ENCODE data around the gene CFL1.

CFL1 gene

DNA sequence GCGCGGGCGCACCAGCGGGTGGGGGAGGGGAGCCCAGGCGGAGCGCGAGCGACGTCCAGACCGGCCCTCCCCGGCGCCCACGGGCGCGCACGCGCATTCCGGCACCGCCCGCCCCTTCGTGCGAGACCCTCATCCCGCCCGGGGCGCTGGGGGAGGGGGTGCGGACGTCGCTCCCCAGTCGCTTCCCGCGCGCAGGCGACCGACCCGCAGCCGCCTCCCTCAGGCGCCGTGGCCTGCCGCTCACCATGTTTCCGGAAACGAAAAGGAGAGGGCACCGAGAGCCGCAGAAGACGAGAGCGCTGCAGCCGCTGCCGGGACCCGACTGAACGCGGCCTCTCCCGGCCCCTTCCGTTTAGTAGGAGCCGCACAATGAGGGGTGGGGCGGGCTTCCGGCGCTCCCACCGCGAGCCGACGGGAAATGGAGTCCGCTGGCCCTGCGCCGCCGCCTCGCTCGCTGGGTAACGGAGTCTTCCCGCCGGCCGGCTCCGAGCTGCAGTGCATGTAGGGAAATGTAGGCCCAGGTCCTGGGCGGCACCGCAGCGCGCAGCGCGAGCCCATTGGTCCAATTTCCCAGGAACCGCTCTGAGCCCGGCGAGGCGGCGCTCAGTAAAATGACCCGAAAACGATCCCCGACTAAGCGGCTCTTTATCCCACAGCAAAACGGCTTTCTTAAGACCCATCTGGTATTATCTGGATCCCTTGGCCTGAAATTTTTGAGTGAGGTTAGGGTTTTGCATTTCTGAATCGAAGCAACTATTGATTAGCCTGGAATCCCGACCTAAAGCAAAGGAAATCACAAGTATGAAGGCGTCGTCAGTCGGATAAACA lies at the start of gene CFL1:
CFL1 (minus strand) TSS at position 328 of the 828 bp plus-strand sequence; CDS start at position 247, 81 bp downstream.
- peak; percentile 97 to 98 for DNase-seq

DNA sequence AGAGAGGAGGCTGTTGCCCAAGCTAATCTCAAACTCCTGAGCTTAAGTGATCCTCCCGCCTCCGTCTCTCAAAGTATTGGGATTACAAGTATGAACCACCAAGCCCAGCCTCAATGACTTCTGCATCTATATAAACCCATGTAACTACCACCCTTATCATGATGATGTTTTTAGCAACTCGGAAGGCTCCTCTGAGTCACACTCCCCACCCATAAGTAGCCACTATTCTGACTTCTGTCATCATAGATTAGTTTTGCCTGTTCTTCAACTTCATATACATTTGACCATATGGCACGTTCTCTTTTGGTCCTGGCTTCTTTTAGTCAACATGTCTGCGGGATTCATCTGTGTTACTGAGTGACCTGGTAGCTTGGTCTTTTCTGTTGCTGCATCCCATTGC lies 48.6 kb upstream of the CFL1 start:
- no peak for DNase-seq

- no peak for DNase-seq
These were observed 45.7 kb upstream of the CFL1 start for GRCh38 chr11:65903715-65904114.

- DNase-seq, result no peak
These were observed 45.1 kb upstream of the CFL1 start for GRCh38 chr11:65903068-65903481.

- no peak for DNase-seq
These were observed 42.9 kb upstream of the CFL1 start for GRCh38 chr11:65900899-65901180.

GRCh38 chr11:65900125-65900898 lies 42.3 kb upstream of the CFL1 start, which contains the start of gene FOSL1:
TSS of gene FOSL1 (minus strand) at chr11:65900388. CDS start at chr11:65900339, 49 bp downstream.
- peak; percentile 34 to 69 for DNase-seq

DNA sequence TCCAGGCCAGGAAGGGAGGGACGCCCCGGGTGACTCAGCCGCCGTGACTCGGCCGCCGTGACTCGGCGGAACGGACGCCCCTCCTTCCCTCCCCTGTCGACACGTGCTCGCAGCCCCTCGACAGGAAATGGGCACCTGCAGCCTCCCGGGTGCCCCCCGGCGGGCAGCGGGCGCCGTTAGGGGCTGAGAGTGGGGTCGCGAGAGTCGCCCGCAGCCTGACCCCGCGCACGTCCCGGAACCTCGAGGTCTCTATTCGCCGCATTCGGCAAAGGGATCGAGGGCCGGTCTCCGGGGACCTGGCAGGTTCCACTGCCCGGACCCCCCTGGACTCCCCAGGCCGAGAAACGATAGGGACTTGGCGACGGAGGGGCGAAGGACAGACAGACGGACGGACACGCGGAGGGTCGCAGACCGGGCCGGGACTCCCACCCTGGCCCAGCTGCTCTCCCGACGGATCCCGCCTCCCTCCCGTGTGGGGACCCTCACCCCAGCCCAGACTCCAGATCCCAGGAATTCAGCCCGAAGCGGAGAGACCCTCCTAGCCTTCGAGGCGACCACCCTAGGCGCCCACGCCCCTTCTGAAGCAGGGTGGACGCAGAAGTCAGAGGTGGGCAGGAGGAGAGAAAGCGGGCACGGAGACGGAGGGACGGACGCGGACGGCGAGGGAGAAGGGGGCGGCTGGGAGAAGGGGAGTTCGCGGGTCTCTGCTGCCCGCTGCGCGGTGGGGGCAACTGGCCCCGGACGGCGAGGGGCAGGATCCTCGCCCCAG lies 41.6 kb upstream of the CFL1 start:
- no peak for DNase-seq

DNA sequence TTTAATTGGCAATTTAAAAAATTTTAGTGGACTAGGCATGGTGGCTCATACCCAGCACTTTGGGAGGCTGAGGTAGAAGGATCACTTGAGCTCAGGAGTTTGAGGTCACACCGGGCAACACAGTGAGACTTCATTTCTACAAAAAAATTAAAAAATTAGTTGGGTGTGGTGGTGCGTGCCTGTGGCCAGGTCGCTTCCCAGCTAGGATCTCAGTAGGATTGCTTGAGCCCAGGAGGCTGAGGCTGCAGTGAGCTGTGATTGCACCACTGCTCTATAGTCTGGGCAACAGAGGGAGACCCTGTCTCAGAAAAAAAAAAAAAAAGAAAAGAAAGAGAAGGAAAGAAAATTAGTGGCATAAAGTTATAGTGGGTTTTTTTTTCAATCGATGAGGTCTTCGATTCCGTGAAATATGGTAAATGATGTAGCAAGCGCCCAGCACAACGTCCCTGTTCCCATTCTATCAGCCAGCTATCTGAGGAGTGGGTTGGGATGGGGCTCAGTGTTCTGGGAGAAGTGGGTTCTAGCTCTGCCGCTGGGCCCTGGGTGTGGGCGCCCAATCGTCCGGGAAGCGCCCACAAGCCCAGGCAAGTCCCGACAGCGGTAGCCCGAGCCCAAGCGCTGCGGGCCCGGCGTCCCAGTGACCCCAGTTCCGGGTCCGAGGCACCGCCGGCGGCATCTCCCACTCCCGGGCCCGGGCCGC lies 40.8 kb upstream of the CFL1 start:
- no peak for DNase-seq

- DNase-seq, result no peak
These were observed 39.1 kb upstream of the CFL1 start for GRCh38 chr11:65897020-65897471.

DNA sequence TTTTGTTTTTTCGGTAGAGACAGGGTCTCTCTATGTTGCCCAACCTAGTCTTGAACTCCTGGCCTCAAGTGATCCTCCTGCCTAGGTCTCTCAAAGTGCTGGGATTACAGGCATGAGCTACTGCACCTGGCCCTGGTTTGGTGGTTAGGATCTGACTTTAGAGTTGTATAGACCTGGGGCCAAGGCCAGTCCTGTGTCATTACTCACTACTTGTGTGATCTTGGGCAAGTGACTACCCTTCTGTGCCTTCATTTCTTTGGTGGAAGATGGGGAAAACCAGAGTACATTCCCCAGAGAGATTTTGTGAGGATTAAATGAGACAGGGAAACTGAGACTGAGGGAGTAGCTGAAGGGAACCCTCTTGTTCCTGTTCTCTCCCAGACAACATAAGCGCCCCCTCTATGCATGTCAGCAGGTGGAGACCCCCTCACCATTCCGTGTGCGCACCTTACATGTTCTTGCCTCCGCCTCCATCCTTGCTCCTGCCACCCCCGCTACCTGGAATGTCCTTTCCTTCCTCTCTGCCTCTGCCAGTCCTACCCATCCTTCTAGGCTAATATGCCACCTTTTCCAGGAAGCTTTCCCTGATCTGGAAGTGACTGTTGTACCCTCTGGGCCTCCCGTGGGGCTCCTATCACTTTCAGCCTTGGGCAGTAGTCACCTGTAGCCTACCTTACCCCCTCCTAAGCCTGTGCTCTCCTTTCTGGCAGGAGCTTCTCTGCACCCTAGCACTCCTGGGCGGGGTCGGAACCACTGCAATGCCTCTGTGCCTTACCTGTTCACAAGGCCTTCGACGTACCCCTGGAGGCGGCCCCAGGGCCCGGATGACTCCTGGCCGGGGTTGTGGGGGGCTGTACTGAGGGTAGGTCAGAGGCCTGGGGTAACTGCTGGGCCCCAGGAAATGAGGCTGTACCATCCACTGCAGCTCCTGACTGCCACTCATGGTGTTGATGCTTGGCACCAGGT lies 38.3 kb upstream of the CFL1 start:
- no peak for DNase-seq

DNA sequence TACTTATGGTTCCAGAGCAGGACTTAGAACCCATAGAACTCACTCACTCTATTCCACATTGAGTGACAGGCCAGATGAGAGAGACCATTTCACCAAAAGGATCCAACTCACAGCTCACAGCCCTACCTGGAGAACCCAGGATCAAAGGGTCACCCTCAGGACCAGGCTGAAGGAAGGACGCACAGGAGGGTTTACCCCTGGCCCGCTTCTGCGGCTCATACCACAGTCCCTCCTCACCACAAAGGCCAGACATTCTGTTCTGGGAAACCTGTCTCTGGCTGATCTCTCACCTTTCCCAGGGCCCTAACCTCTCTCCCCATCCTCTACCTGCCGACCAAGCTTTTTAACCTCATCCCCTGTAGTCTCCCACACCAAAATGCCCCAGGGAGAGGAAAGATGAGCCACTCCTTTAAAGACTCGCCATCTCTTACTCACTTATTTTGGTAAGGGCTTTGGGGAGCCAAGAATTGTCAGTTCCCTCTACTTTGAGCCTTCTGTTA lies 37.6 kb upstream of the CFL1 start:
- DNase-seq, result no peak

GRCh38 chr11:65894034-65894591 lies 36.1 kb upstream of the CFL1 start:
- no peak for DNase-seq

DNA sequence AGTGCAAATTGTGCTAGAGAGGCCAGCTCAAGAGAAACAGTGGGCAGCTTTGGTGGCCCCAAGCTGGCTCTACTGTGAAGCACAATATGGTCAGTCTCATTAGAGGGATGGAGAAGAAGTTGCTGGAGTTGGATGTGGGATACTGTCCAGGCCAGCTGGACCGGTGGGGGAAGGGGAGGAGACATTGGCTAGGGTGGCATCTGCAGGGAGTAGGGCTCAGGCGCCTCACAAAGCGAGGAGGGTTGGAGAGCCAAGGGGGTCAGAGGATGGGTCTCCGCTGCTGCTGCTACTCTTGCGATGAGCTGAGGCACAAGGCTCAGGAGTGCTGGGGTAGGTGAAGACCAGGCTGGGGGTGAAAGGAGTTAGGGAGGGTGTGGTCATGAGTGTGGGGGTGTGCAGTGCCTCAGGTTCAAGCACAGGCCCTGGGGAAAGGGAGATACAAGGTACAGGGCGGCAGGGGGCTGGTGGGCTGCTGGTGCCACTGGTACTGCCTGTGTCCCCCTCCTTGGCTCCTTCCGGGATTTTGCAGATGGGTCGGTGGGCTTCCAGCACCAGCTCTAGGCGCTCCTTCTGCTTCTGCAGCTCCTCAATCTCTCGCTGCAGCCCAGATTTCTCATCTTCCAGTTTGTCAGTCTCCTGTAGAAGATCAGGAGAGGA lies 34.8 kb upstream of the CFL1 start:
- DNase-seq, result no peak

- peak in 1 of 2 experiments; percentile 16 for DNase-seq
These were observed 34.2 kb upstream of the CFL1 start for GRCh38 chr11:65892137-65892540.

DNA sequence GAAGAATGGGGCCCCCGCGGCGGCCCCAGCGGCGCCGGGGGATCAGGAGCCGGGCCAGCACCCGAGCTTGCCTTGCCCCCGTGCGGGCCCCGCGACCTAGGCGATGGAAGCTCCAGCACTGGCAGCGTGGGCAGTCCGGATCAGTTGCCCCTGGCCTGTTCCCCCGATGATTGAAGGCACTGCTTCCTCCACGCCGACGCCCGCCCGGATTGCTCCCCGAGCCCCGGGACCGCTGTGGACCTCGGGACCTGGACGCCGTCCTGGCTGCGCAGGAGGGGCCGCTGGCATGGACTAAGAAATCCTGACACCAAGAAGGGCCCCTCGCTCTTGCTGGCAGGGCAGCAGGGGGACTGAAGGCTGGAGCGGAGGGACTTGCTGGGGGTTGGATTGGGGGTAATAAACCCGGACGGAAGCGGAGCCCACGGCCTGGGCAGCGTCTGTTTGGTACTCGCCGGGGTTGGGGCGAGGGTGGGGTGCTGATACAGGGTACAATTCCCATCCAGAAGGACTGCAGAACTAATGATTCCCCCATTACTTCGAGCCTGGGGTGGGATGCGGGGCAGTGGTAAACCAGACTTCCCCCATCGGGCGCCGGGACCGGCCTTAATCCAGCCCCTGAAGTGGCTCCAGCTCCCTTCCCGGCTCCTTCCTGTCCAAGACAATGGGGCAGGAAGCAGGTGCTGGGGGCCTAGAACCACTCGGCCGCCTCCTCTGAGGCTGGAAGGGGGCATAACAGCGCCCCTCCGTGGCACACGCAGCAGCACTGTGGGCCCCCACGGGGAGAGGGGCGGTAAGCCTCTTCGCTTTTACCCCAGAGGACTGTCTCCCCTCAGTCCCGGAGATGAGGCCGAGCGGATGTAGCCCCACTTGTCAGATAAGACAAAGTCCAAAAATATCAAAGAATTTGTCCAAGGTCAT lies 33.5 kb upstream of the CFL1 start:
- DNase-seq, result peak; percentile 64 to 75

GRCh38 chr11:65890324-65891218 lies 32.6 kb upstream of the CFL1 start, which contains the start of gene CCDC85B:
TSS of gene CCDC85B (plus strand) at chr11:65890673. CDS start at chr11:65890784, 111 bp downstream.
- peak; percentile 92 to 95 for DNase-seq

DNA sequence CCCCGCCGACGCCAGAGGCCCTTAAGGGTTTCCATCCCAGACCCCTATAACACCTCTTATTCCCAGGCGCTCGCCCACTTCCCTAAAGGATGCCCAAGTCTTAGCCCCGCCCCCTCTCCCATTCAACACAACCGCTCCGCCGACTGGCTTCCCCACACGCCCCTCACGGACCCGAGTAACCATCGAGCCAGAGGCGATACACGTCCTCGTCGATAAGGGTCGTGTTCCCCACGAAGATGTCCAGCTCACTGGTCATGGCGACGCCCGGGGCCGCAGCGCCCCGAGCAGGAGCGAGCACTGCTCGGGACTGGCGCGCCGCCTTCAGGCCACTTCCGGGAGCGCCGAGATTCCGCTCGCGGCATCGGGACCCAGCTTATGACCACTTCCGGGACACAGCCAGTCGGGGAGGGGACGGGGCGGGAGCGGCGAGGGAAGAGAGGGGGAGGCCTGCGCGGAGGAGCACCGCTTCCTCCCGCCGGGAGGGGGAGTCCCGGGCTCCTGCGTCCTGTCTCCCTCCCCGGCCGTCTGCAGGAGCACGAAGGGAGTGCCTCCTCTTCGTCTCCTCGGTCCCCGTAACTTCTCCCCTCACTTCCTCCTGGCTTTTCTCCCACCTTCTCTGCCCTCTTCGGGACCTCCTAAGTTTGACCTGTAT lies 30.3 kb upstream of the CFL1 start, which contains the start of gene FIBP:
FIBP (minus strand) TSS at position 309 of the 652 bp plus-strand sequence; CDS start at position 256, 53 bp downstream.
- DNase-seq, result peak; percentile 95

Measured in NCI-H2081 (cell line).